ENCODE measurements around the gene RNF150. TPM values are rescaled to one million over a fixed set of nuclear protein-coding genes. Genes with fewer than 3 reads are reported as not detected.

The RNF150 gene
- total and polyA plus RNA-seq, 2 of the 4 experiments (the other 2 are of a cell fraction) = 6.2 to 18.1 TPM

DNA sequence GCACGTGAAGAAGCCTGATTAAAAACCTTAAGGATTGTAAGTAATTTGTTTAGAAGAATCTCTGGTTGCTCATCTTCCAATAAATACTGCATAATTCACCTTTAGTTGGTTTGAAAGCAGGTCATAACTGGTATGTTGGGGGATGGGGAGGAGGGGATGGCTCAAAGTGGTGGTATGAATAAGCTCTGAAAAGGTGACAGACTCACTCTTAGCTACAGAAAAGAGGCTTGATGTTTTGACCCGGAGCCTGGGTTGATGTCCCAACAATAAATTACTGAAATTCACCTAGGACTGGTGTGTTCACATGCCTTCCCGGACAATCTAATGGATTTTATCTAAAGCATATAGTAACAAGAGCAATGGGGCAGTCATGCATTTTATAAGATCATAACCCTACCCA, 245.2 kb downstream of the RNF150 start:
- Histone ChIP-seq H2AK9ac (replicated peaks; ENCODE audit: low read depth, low read length, poor library complexity) (no peak overlapping the region), H3K4me2 (ENCODE audit: low read depth, low read length) (no peak overlapping the region), H3K4me1 (ENCODE audit: control insufficient read depth, insufficient read depth, low read length) (no peaks in the 10 kb centered on the region), H2AK5ac (ENCODE audit: low read depth, low read length) (no peak overlapping the region), H3K23ac (ENCODE audit: low read depth, low read length) (no peak overlapping the region), H2BK20ac (ENCODE audit: low read depth, low read length) (no peak overlapping the region), H2BK15ac (ENCODE audit: low read depth, low read length) (no peak overlapping the region), H4K8ac (ENCODE audit: low read depth in 2 of 2, low read length in 2 of 2) (no peak overlapping the region), H3K4ac (ENCODE audit: low read depth, low read length) (no peak overlapping the region), H4K5ac (ENCODE audit: low read depth, low read length) (no peak overlapping the region), H4K20me1 (ENCODE audit: insufficient read depth, low read length) (no peaks in the 10 kb centered on the region), H3K9me1 (ENCODE audit: insufficient read depth, low read length) (no peaks in the 10 kb centered on the region), H2BK5ac (ENCODE audit: low read depth, low read length, poor library complexity, severe bottlenecking) (no peak overlapping the region), H3K27ac (ENCODE audit: insufficient read depth, low read length) (no peak overlapping the region), H3K79me1 (ENCODE audit: low read depth in 1 of 2, low read length in 2 of 2) (no peaks in the 10 kb centered on the region), H2BK120ac (ENCODE audit: low read depth, low read length) (no peak overlapping the region), H3K4me3 (ENCODE audit: insufficient read depth, low read depth, low read length) (no peak overlapping the region), H3K56ac (ENCODE audit: extremely low read depth, insufficient read depth, low read length) (no peak overlapping the region), H3K9me3 (ENCODE audit: control insufficient read depth, insufficient read depth, low read length) (no peaks in the 10 kb centered on the region), H3K18ac (ENCODE audit: low read depth, low read length) (no peak overlapping the region), H3K27me3 (ENCODE audit: control insufficient read depth, insufficient read depth, low read length) (no peaks in the 10 kb centered on the region), H3K14ac (replicated peaks; ENCODE audit: low read depth, low read length) (no peak overlapping the region), H2AFZ (replicated peaks; ENCODE audit: low read length, poor library complexity) (no peak overlapping the region), H3K36me3 (ENCODE audit: control insufficient read depth, insufficient read depth, low read length) (no peaks in the 10 kb centered on the region), H4K91ac (ENCODE audit: insufficient read depth, low read depth, low read length) (no peak overlapping the region), H3K9ac (ENCODE audit: low read depth, low read length) (no peak overlapping the region)
- no peak for DNase-seq
- ChIA-PET POLR2A (ENCODE audit: unreplicated experiment) (no interaction called here), CTCF (interaction anchor here (0.5 to 1.1 kb wide), 3 partner anchors 108 to 1492 kb away, joined by 3 to 5 read pairs (median 4); partner anchors contain the start of gene RNF150)
- no peak for ATAC-seq (ENCODE audit: low read depth)
- TF ChIP-seq FOS (IDR thresholded peaks at IDR 0.05; ENCODE audit: low read depth, low read length) = no peak
- TF ChIP-seq RAD21 (IDR thresholded peaks at IDR 0.05; ENCODE audit: low read length) = no peak
- TF ChIP-seq MAZ (IDR thresholded peaks at IDR 0.05; ENCODE audit: borderline replicate concordance, low read depth, low read length) = no peak
- TF ChIP-seq BHLHE40 (IDR thresholded peaks at IDR 0.05; ENCODE audit: low read depth, low read length) = no peak
- no peak for TF ChIP-seq POLR2A (IDR thresholded peaks at IDR 0.05; ENCODE audit: low read depth, low read length)
- no peak for TF ChIP-seq MXI1 (IDR thresholded peaks at IDR 0.05; ENCODE audit: borderline replicate concordance, low read depth, low read length)
- TF ChIP-seq RCOR1 (IDR thresholded peaks at IDR 0.05; ENCODE audit: insufficient replicate concordance, low read length) = no peak
- no peak for TF ChIP-seq CHD1 (IDR thresholded peaks at IDR 0.05; ENCODE audit: low read depth, low read length)
- intact Hi-C loops (cut with micrococcal nuclease) = no loop called here
- BruUV-seq (replicated peaks) = no TSS peak
- WGBS, 2 experiments (ENCODE audit: extremely low coverage in 2 of 2, insufficient read length in 1 of 2) = no CpG with 5 or more reads among the region's 3 CpGs
- dilution Hi-C loops (cut with HindIII; ENCODE audit: low sequenced_read_pairs, unreplicated experiment) = loop anchor here (25.0 kb wide), 1 partner anchor 249 kb away; the partner anchor contains the start of gene RNF150
- in situ Hi-C loops (cut with MboI; ENCODE audit: low sequenced_read_pairs) = no loop called here
